ENCODE data around the gene OR8H3. TPM values are rescaled to one million over a fixed set of nuclear protein-coding genes. Genes with fewer than 3 reads are reported as not detected.

Gene OR8H3
- total and polyA plus RNA-seq, 9 of the 15 experiments (the other 6 are each of a cell fraction or from before 2014, with no cell fraction given): not detected

GRCh38 chr11:56089697-56090096 lies 32.5 kb upstream of the OR8H3 start:
- no peaks in the 10 kb centered on the region for H3K9me3 ChIP-seq (replicated peaks; ENCODE audit: control insufficient read depth, insufficient read depth, low read depth, low read length)
- no TSS peak for BruUV-seq (replicated peaks)
- H3K27me3 ChIP-seq (ENCODE audit: control insufficient read depth in 2 of 2, insufficient read depth in 2 of 2, low read length in 2 of 2): no peaks in the 10 kb centered on the region
- no peaks in the 10 kb centered on the region for H3K79me2 ChIP-seq (ENCODE audit: control insufficient read depth, insufficient read depth, low read length)
- WGBS (ENCODE audit: insufficient coverage, low coverage, missing lambda C conversion rate): 0% methylated on average over 3 of the region's 3 CpGs
- in situ Hi-C loops (cut with MboI): no loop called here
- no peak overlapping the region for H3K4me2 ChIP-seq (ENCODE audit: insufficient read depth, low read length)
- H3K9me1 ChIP-seq (ENCODE audit: control insufficient read depth, insufficient read depth, low read length): no peaks in the 10 kb centered on the region
- intact Hi-C loops (cut with micrococcal nuclease): no loop called here
- H3K36me3 ChIP-seq (ENCODE audit: control insufficient read depth, insufficient read depth, low read length): no peaks in the 10 kb centered on the region
- FAIRE-seq (no peak), DNase-seq (ENCODE audit: extremely low read depth in 1 of 4, low spot score in 3 of 4) (no peak), ATAC-seq (no peak)
- no peak overlapping the region for H3K27ac ChIP-seq (ENCODE audit: extremely low read depth, low read depth, low read length)
- no peak overlapping the region for H3K9ac ChIP-seq (ENCODE audit: insufficient read depth in 1 of 2, low read depth in 2 of 2, low read length in 2 of 2)
- ChIA-PET CTCF (ENCODE audit: low intra/inter-chr PET ratio) (interaction anchor here (0.6 kb wide), 1 partner anchor 598 kb away, joined by 3 read pairs; no protein-coding TSS in a partner anchor), POLR2A (no interaction called here)
- no peak overlapping the region for H3K4me3 ChIP-seq
- no peak overlapping the region for H2AFZ ChIP-seq (ENCODE audit: low read depth, low read length)
- no peaks in the 10 kb centered on the region for H4K20me1 ChIP-seq (replicated peaks; ENCODE audit: control insufficient read depth, insufficient read depth, low read length)
- TF ChIP-seq GATAD2B (IDR thresholded peaks at IDR 0.05; ENCODE audit: borderline replicate concordance) (no peak), ZNF639 (CRISPR knock-in tag; conservative IDR thresholded peaks at IDR 0.05 in 1 of 2, IDR thresholded peaks at IDR 0.05 in 1 of 2) (no peak), RAD21 (CRISPR knock-in tag; conservative IDR thresholded peaks at IDR 0.05 in 1 of 2, IDR thresholded peaks at IDR 0.05 in 1 of 2) (peak in 1 of 2 experiments; percentile 12; a peak in 1 of 4 replicates)
- H3K4me1 ChIP-seq (replicated peaks in 1 of 2; ENCODE audit: control insufficient read depth in 2 of 2, insufficient read depth in 2 of 2, low read length in 2 of 2): no peaks in the 10 kb centered on the region

- POLR2A ChIA-PET: no interaction called here
These were observed 29.2 kb upstream of the OR8H3 start, which contains the start of gene OR8I2 for GRCh38 chr11:56093008-56093407. Gene OR8I2, plus strand, starts transcription at chr11:56093308. Its CDS starts 0 bp downstream, at chr11:56093308.

More at GRCh38 chr11:56093008-56093407, 29.2 kb upstream of the OR8H3 start, which contains the start of gene OR8I2:
- H3K4me2 ChIP-seq (ENCODE audit: insufficient read depth, low read length): no peak within 1 kb of the TSS
- no peaks in the 10 kb centered on the region for H3K9me3 ChIP-seq (replicated peaks; ENCODE audit: control insufficient read depth, insufficient read depth, low read depth, low read length)
- H3K9ac ChIP-seq (ENCODE audit: insufficient read depth in 1 of 2, low read depth in 2 of 2, low read length in 2 of 2): no peak within 1 kb of the TSS
- TF ChIP-seq SMAD1 (IDR thresholded peaks at IDR 0.05; ENCODE audit: low read depth, low read length, partially characterized antibody): no peak
- no peak for TF ChIP-seq PKNOX1 (IDR thresholded peaks at IDR 0.05)
- no peak for TF ChIP-seq EZH2 (IDR thresholded peaks at IDR 0.05; ENCODE audit: borderline replicate concordance, low read depth, low read length)
- TF ChIP-seq CEBPB (tag; IDR thresholded peaks at IDR 0.05): no peak
- TF ChIP-seq CXXC5 (CRISPR knock-in tag; IDR thresholded peaks at IDR 0.05): no peak
- TF ChIP-seq SMARCB1 (IDR thresholded peaks at IDR 0.05; ENCODE audit: insufficient read length, low read depth): no peak
- no peak for TF ChIP-seq RBFOX2 (IDR thresholded peaks at IDR 0.05; ENCODE audit: low read depth, low read length)
- in situ Hi-C loops (cut with MboI): no loop called here
- no peaks in the 10 kb centered on the region for H3K4me1 ChIP-seq (replicated peaks in 1 of 2; ENCODE audit: control insufficient read depth in 2 of 2, insufficient read depth in 2 of 2, low read length in 2 of 2)
- H3K79me2 ChIP-seq (ENCODE audit: control insufficient read depth, insufficient read depth, low read length): no peaks in the 10 kb centered on the region
- no peak within 1 kb of the TSS for H3K4me3 ChIP-seq
- DNase-seq (ENCODE audit: extremely low read depth in 1 of 4, low spot score in 3 of 4) (no peak), FAIRE-seq (no peak), ATAC-seq (no peak)
- H3K27me3 ChIP-seq (ENCODE audit: control insufficient read depth in 2 of 2, insufficient read depth in 2 of 2, low read length in 2 of 2): no peaks in the 10 kb centered on the region
- no peak within 1 kb of the TSS for H2AFZ ChIP-seq (ENCODE audit: low read depth, low read length)
- H4K20me1 ChIP-seq (replicated peaks; ENCODE audit: control insufficient read depth, insufficient read depth, low read length): no peaks in the 10 kb centered on the region
- WGBS (ENCODE audit: insufficient coverage, low coverage, missing lambda C conversion rate): 0% methylated on average over 3 of the region's 3 CpGs
- no peaks in the 10 kb centered on the region for H3K9me1 ChIP-seq (ENCODE audit: control insufficient read depth, insufficient read depth, low read length)
- CTCF ChIA-PET (ENCODE audit: low intra/inter-chr PET ratio): no interaction called here
- intact Hi-C loops (cut with micrococcal nuclease): no loop called here
- BruUV-seq (replicated peaks): no TSS peak
- no peaks in the 10 kb centered on the region for H3K36me3 ChIP-seq (ENCODE audit: control insufficient read depth, insufficient read depth, low read length)
- H3K27ac ChIP-seq (ENCODE audit: extremely low read depth, low read depth, low read length): no peak within 1 kb of the TSS
